ENCODE measurements around the gene CLTC. TPM values are rescaled to one million over a fixed set of nuclear protein-coding genes. Genes with fewer than 3 reads are reported as not detected.

The CLTC gene
- total and polyA plus RNA-seq, 2 donors from 2014 or later: 213 to 259 TPM

GRCh38 chr17:59643159-59644140 is 23.8 kb downstream of the CLTC start:
- peak in 2 of 5 donors; percentile 67 to 76 for DNase-seq

GRCh38 chr17:59647288-59647687 is 27.6 kb downstream of the CLTC start:
- Histone ChIP-seq H3K9me3 (ENCODE audit: control insufficient read depth in 2 of 3, insufficient read depth in 1 of 3, low read length in 3 of 3) (peaks cover 0 to 4% (median 0%) of the 10 kb centered on the region in 3 donors), H3K4me3 (ENCODE audit: low read length in 3 of 3) (no peak overlapping the region), H3K9ac (ENCODE audit: low read length in 3 of 3) (no peak overlapping the region), H3K4me1 (ENCODE audit: control insufficient read depth in 2 of 3, insufficient read depth in 2 of 3, low read depth in 1 of 3, low read length in 3 of 3) (peaks cover 0 to 24% (median 5%) of the 10 kb centered on the region in 3 donors), H3K36me3 (ENCODE audit: control insufficient read depth in 2 of 3, insufficient read depth in 3 of 3, low read length in 3 of 3) (peaks cover 14 to 49% (median 18%) of the 10 kb centered on the region in 3 donors), H3K27me3 (ENCODE audit: control insufficient read depth, insufficient read depth, low read length) (no peaks in the 10 kb centered on the region), H3K27ac (ENCODE audit: low read depth in 2 of 2, low read length in 2 of 2) (no peak overlapping the region)
- no peak for DNase-seq
- no peak for FAIRE-seq
- intact Hi-C loops (cut with DNase I): no loop called here
- TF ChIP-seq, protein P1, sequence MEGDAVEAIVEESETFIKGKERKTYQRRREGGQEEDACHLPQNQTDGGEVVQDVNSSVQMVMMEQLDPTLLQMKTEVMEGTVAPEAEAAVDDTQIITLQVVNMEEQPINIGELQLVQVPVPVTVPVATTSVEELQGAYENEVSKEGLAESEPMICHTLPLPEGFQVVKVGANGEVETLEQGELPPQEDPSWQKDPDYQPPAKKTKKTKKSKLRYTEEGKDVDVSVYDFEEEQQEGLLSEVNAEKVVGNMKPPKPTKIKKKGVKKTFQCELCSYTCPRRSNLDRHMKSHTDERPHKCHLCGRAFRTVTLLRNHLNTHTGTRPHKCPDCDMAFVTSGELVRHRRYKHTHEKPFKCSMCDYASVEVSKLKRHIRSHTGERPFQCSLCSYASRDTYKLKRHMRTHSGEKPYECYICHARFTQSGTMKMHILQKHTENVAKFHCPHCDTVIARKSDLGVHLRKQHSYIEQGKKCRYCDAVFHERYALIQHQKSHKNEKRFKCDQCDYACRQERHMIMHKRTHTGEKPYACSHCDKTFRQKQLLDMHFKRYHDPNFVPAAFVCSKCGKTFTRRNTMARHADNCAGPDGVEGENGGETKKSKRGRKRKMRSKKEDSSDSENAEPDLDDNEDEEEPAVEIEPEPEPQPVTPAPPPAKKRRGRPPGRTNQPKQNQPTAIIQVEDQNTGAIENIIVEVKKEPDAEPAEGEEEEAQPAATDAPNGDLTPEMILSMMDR (IDR thresholded peaks at IDR 0.05; ENCODE audit: borderline replicate concordance, extremely low read depth, insufficient read depth): no peak

More at GRCh38 chr17:59643159-59644140, 23.8 kb downstream of the CLTC start:
- peak overlapping the region in 1 of 3 donors; percentile 7 for H3K4me3 ChIP-seq (ENCODE audit: low read length in 3 of 3)
- H3K27ac ChIP-seq (ENCODE audit: low read depth in 2 of 2, low read length in 2 of 2): peak overlapping the region; percentile 20 to 35
- no peaks in the 10 kb centered on the region for H3K27me3 ChIP-seq (ENCODE audit: control insufficient read depth, insufficient read depth, low read length)
- H3K9me3 ChIP-seq (ENCODE audit: control insufficient read depth in 2 of 3, insufficient read depth in 1 of 3, low read length in 3 of 3): no peaks in the 10 kb centered on the region
- H3K9ac ChIP-seq (ENCODE audit: low read length in 3 of 3): peak overlapping the region in 2 of 3 donors; percentile 1 to 43
- H3K36me3 ChIP-seq (ENCODE audit: control insufficient read depth in 2 of 3, insufficient read depth in 3 of 3, low read length in 3 of 3): peaks cover 2 to 19% (median 9%) of the 10 kb centered on the region in 3 donors
- TF ChIP-seq, protein P1 (IDR thresholded peaks at IDR 0.05; ENCODE audit: borderline replicate concordance, extremely low read depth, insufficient read depth): no peak
- no peak for FAIRE-seq
- H3K4me1 ChIP-seq (ENCODE audit: control insufficient read depth in 2 of 3, insufficient read depth in 2 of 3, low read depth in 1 of 3, low read length in 3 of 3): peaks cover 0 to 24% (median 5%) of the 10 kb centered on the region in 3 donors
- intact Hi-C loops (cut with DNase I): no loop called here

GRCh38 chr17:59649886-59650285 is 30.2 kb downstream of the CLTC start:
- H3K27ac ChIP-seq (ENCODE audit: low read depth in 2 of 2, low read length in 2 of 2): no peak overlapping the region
- intact Hi-C loops (cut with DNase I): no loop called here

More at GRCh38 chr17:59649886-59650285, 30.2 kb downstream of the CLTC start:
- Histone ChIP-seq H3K36me3 (ENCODE audit: control insufficient read depth in 2 of 3, insufficient read depth in 3 of 3, low read length in 3 of 3) (peaks cover 17 to 60% (median 22%) of the 10 kb centered on the region in 3 donors), H3K9me3 (ENCODE audit: control insufficient read depth in 2 of 3, insufficient read depth in 1 of 3, low read length in 3 of 3) (peaks cover 0 to 7% (median 0%) of the 10 kb centered on the region in 3 donors), H3K4me1 (ENCODE audit: control insufficient read depth in 2 of 3, insufficient read depth in 2 of 3, low read depth in 1 of 3, low read length in 3 of 3) (peaks cover 0 to 5% (median 0%) of the 10 kb centered on the region in 3 donors), H3K9ac (ENCODE audit: low read length in 3 of 3) (no peak overlapping the region), H3K27me3 (ENCODE audit: control insufficient read depth, insufficient read depth, low read length) (no peaks in the 10 kb centered on the region), H3K4me3 (ENCODE audit: low read length in 3 of 3) (no peak overlapping the region)
- FAIRE-seq (no peak), DNase-seq (no peak)
- TF ChIP-seq, protein P1 (IDR thresholded peaks at IDR 0.05; ENCODE audit: borderline replicate concordance, extremely low read depth, insufficient read depth): no peak
